ENCODE data around the gene ADK. TPM values are rescaled to one million over a fixed set of nuclear protein-coding genes. Genes with fewer than 3 reads are reported as not detected.
"Not testable (repeated sequence)": the region's sequence is repeated elsewhere in the genome, so short reads cannot be mapped to it uniquely, and the experiment has no call there.

ADK gene
- total RNA-seq, 2 experiments from 2014 or later: 52.8 to 54.4 TPM

- Mint-ChIP-seq H3K27me3 (no peaks in the 10 kb centered on the region), H3K36me3 (peaks cover 46% of the 10 kb centered on the region), H3K4me3 (no peak overlapping the region), H3K4me1 (ENCODE audit: low read depth) (no peaks in the 10 kb centered on the region), H3K9me3 (peaks cover 25% of the 10 kb centered on the region), H3K27ac (no peak overlapping the region)
- no peak for DNase-seq
- POLR2A ChIA-PET: no interaction called here
- CTCF ChIA-PET: no interaction called here
- intact Hi-C loops (cut with micrococcal nuclease): no loop called here
These were observed 193.3 kb downstream of the ADK start for GRCh38 chr10:74344306-74344705.

- Mint-ChIP-seq H3K36me3 (peaks cover 44% of the 10 kb centered on the region), H3K4me1 (ENCODE audit: low read depth) (no peaks in the 10 kb centered on the region), H3K4me3 (no peak overlapping the region), H3K27ac (no peak overlapping the region), H3K27me3 (no peaks in the 10 kb centered on the region), H3K9me3 (peaks cover 33% of the 10 kb centered on the region)
- DNase-seq: no peak
- intact Hi-C loops (cut with micrococcal nuclease): no loop called here
- ChIA-PET POLR2A (no interaction called here), CTCF (no interaction called here)
These were observed 196.5 kb downstream of the ADK start for GRCh38 chr10:74347522-74347921.

- H3K27me3 Mint-ChIP-seq; POLR2A ChIA-PET; intact Hi-C loops (cut with micrococcal nuclease); H3K4me3 Mint-ChIP-seq; DNase-seq; H3K4me1 Mint-ChIP-seq (ENCODE audit: low read depth); CTCF ChIA-PET; H3K27ac Mint-ChIP-seq: not testable (repeated sequence)
- Mint-ChIP-seq H3K36me3 (peaks cover 14% of the 10 kb centered on the region), H3K9me3 (peaks cover 20% of the 10 kb centered on the region)
These were observed 202.0 kb downstream of the ADK start for GRCh38 chr10:74353021-74353420.

GRCh38 chr10:74361678-74362077, 210.7 kb downstream of the ADK start:
- intact Hi-C loops (cut with micrococcal nuclease): no loop called here
- H3K27me3 Mint-ChIP-seq: no peaks in the 10 kb centered on the region
- peaks cover 11% of the 10 kb centered on the region for H3K4me1 Mint-ChIP-seq (ENCODE audit: low read depth)
- H3K36me3 Mint-ChIP-seq: peaks cover 56% of the 10 kb centered on the region
- no peak overlapping the region for H3K4me3 Mint-ChIP-seq
- ChIA-PET POLR2A (no interaction called here), CTCF (no interaction called here)
- no peak for DNase-seq
- H3K27ac Mint-ChIP-seq: no peak overlapping the region
- peaks cover 41% of the 10 kb centered on the region for H3K9me3 Mint-ChIP-seq

GRCh38 chr10:74363727-74364126, 212.7 kb downstream of the ADK start:
- peaks cover 33% of the 10 kb centered on the region for H3K9me3 Mint-ChIP-seq
- H3K4me1 Mint-ChIP-seq (ENCODE audit: low read depth): peaks cover 11% of the 10 kb centered on the region
- intact Hi-C loops (cut with micrococcal nuclease): no loop called here
- peaks cover 57% of the 10 kb centered on the region for H3K36me3 Mint-ChIP-seq
- no peaks in the 10 kb centered on the region for H3K27me3 Mint-ChIP-seq
- CTCF ChIA-PET: no interaction called here
- no peak overlapping the region for H3K4me3 Mint-ChIP-seq
- POLR2A ChIA-PET: no interaction called here
- no peak for DNase-seq
- H3K27ac Mint-ChIP-seq: no peak overlapping the region

GRCh38 chr10:74365109-74365508, 214.1 kb downstream of the ADK start:
- ChIA-PET POLR2A (interaction anchor here (0.6 kb wide), 1 partner anchor 639 kb away, joined by 3 read pairs; no protein-coding TSS in a partner anchor), CTCF (no interaction called here)
- intact Hi-C loops (cut with micrococcal nuclease): no loop called here
- Mint-ChIP-seq H3K36me3 (peaks cover 48% of the 10 kb centered on the region), H3K27me3 (no peaks in the 10 kb centered on the region), H3K27ac (no peak overlapping the region), H3K9me3 (peaks cover 24% of the 10 kb centered on the region), H3K4me3 (no peak overlapping the region), H3K4me1 (ENCODE audit: low read depth) (peaks cover 11% of the 10 kb centered on the region)
- DNase-seq: no peak

GRCh38 chr10:74371696-74372095, 220.7 kb downstream of the ADK start:
- Mint-ChIP-seq H3K4me3 (no peak overlapping the region), H3K9me3 (no peaks in the 10 kb centered on the region), H3K4me1 (ENCODE audit: low read depth) (no peaks in the 10 kb centered on the region), H3K36me3 (peaks cover 16% of the 10 kb centered on the region), H3K27me3 (no peaks in the 10 kb centered on the region), H3K27ac (no peak overlapping the region)
- no peak for DNase-seq
- intact Hi-C loops (cut with micrococcal nuclease): no loop called here
- POLR2A ChIA-PET: no interaction called here
- CTCF ChIA-PET: no interaction called here

GRCh38 chr10:74373059-74373458, 222.0 kb downstream of the ADK start:
- no peak for DNase-seq
- Mint-ChIP-seq H3K4me3 (no peak overlapping the region), H3K36me3 (peaks cover 13% of the 10 kb centered on the region), H3K4me1 (ENCODE audit: low read depth) (no peaks in the 10 kb centered on the region), H3K27ac (no peak overlapping the region), H3K9me3 (no peaks in the 10 kb centered on the region), H3K27me3 (no peaks in the 10 kb centered on the region)
- CTCF ChIA-PET: no interaction called here
- POLR2A ChIA-PET: no interaction called here
- intact Hi-C loops (cut with micrococcal nuclease): no loop called here

GRCh38 chr10:74377476-74377875, 226.5 kb downstream of the ADK start:
- Mint-ChIP-seq H3K27me3 (no peaks in the 10 kb centered on the region), H3K4me1 (ENCODE audit: low read depth) (peaks cover 8% of the 10 kb centered on the region), H3K4me3 (no peak overlapping the region), H3K36me3 (peaks cover 2% of the 10 kb centered on the region), H3K27ac (no peak overlapping the region), H3K9me3 (no peaks in the 10 kb centered on the region)
- intact Hi-C loops (cut with micrococcal nuclease): no loop called here
- POLR2A ChIA-PET: no interaction called here
- DNase-seq: no peak
- CTCF ChIA-PET: interaction anchor here (0.6 kb wide), 1 partner anchor 38 kb away, joined by 3 read pairs; no protein-coding TSS in a partner anchor

GRCh38 chr10:74379474-74379873, 228.5 kb downstream of the ADK start:
- Mint-ChIP-seq H3K36me3 (no peaks in the 10 kb centered on the region), H3K27ac (no peak overlapping the region), H3K9me3 (no peaks in the 10 kb centered on the region), H3K27me3 (no peaks in the 10 kb centered on the region), H3K4me1 (ENCODE audit: low read depth) (peaks cover 18% of the 10 kb centered on the region), H3K4me3 (no peak overlapping the region)
- no peak for DNase-seq
- intact Hi-C loops (cut with micrococcal nuclease): no loop called here
- ChIA-PET POLR2A (no interaction called here), CTCF (no interaction called here)

GRCh38 chr10:74380795-74381194, 229.8 kb downstream of the ADK start:
- intact Hi-C loops (cut with micrococcal nuclease): no loop called here
- ChIA-PET CTCF (no interaction called here), POLR2A (no interaction called here)

GRCh38 chr10:74381291-74381853, 230.4 kb downstream of the ADK start:
- CTCF ChIA-PET: no interaction called here
- Mint-ChIP-seq H3K27me3 (no peaks in the 10 kb centered on the region), H3K4me3 (no peak overlapping the region), H3K9me3 (no peaks in the 10 kb centered on the region), H3K27ac (no peak overlapping the region), H3K4me1 (ENCODE audit: low read depth) (peaks cover 22% of the 10 kb centered on the region), H3K36me3 (no peaks in the 10 kb centered on the region)
- DNase-seq: no peak
- intact Hi-C loops (cut with micrococcal nuclease): no loop called here
- POLR2A ChIA-PET: no interaction called here

More at GRCh38 chr10:74380795-74381194, 229.8 kb downstream of the ADK start:
- no peaks in the 10 kb centered on the region for H3K36me3 Mint-ChIP-seq
- DNase-seq: no peak
- H3K4me1 Mint-ChIP-seq (ENCODE audit: low read depth): peaks cover 22% of the 10 kb centered on the region
- no peaks in the 10 kb centered on the region for H3K9me3 Mint-ChIP-seq
- no peaks in the 10 kb centered on the region for H3K27me3 Mint-ChIP-seq
- H3K4me3 Mint-ChIP-seq: no peak overlapping the region
- H3K27ac Mint-ChIP-seq: no peak overlapping the region

GRCh38 chr10:74382663-74383062, 231.6 kb downstream of the ADK start:
- Mint-ChIP-seq H3K27me3 (no peaks in the 10 kb centered on the region), H3K36me3 (no peaks in the 10 kb centered on the region), H3K4me3 (no peak overlapping the region), H3K27ac (no peak overlapping the region), H3K4me1 (ENCODE audit: low read depth) (peaks cover 22% of the 10 kb centered on the region), H3K9me3 (no peaks in the 10 kb centered on the region)
- ChIA-PET POLR2A (interaction anchor here (0.6 kb wide), 1 partner anchor 77 kb away, joined by 3 read pairs; no protein-coding TSS in a partner anchor), CTCF (no interaction called here)
- DNase-seq: no peak
- intact Hi-C loops (cut with micrococcal nuclease): no loop called here
